Heart left ventricle (tissue), 16 donors: ENCODE results near the gene WIPI1. TPM values are rescaled to one million over a fixed set of nuclear protein-coding genes. Genes with fewer than 3 reads are reported as not detected.

Source experiments
- ATAC-seq, 4 donors: fragments of 200-7000 bp; cut with Tn5 transposase; one replicate each; pipeline ENCODE4 v1.9.1; 2020 to 2022; ENCODE audit warnings: moderate library complexity in 4 of 4, mild to moderate bottlenecking in 3 of 4, moderate number of reproducible peaks in 1 of 4
- DNase-seq, 5 donors: peaks; one replicate each; pipeline ENCODE4 v3.0.0-alpha.2; 2020
- H3K27ac ChIP-seq, 12 donors: fragments of 200-600 bp; sonication (generic) in 4 of 12; one replicate each; pipeline versions ENCODE4 v1.5.0 to v1.8.0; 2016 to 2022; ENCODE audit warnings: mild to moderate bottlenecking in 2 of 12
- H3K27me3 ChIP-seq, 9 donors: fragments of 200-600 bp; sonication (generic) in 2 of 9; one replicate each; pipeline versions ENCODE4 v1.5.1 to v1.8.0; 2016 to 2022; ENCODE audit warnings: mild to moderate bottlenecking in 3 of 9
- H3K36me3 ChIP-seq, 9 donors: fragments of 200-600 bp; sonication (generic) in 2 of 9; one replicate each; pipeline versions ENCODE4 v1.5.0 to v1.8.0; 2018 to 2022; ENCODE audit warnings: mild to moderate bottlenecking in 2 of 9
- H3K4me1 ChIP-seq, 12 donors: fragments of 200-600 bp; sonication (generic) in 4 of 12; one replicate each; pipeline versions ENCODE4 v1.5.0 to v1.8.0; 2016 to 2022; ENCODE audit warnings: mild to moderate bottlenecking in 3 of 12
- H3K4me3 ChIP-seq, 12 donors: fragments of 200-600 bp; sonication (generic) in 4 of 12; one replicate each; pipeline versions ENCODE4 v1.5.0 to v1.8.0; 2017 to 2022; ENCODE audit warnings: mild to moderate bottlenecking in 9 of 12, moderate library complexity in 4 of 12
- H3K9me3 ChIP-seq, 12 donors: fragments of 200-600 bp; sonication (generic) in 4 of 12; one replicate each; pipeline versions ENCODE4 v1.5.0 to v1.8.0; 2016 to 2022; ENCODE audit warnings: mild to moderate bottlenecking in 1 of 12
- POLR2A ChIP-seq, 2 donors: fragments of 450-650 bp; IDR thresholded peaks; one replicate each; pipeline ENCODE4 v1.6.1; 2017; ENCODE audit warnings: antibody characterized with exemption in 2 of 2, mild to moderate bottlenecking in 2 of 2, moderate library complexity in 2 of 2
- WGBS, 4 donors: extraction: QIAGEN DNeasy Blood & Tissue Kit in 2 of 4; methylation state at CpG; one replicate each; pipeline versions ENCODE4 v1.1.5 to v1.1.7; 2013 to 2018; 5-methylcytosine and 5-hydroxymethylcytosine counted together
- intact Hi-C, 10 donors: fragments of 100-400 bp; cut with DNase I; formaldehyde crosslinking; loops; one replicate each; pipeline versions ENCODE4 v1.11.1 to v1.14.2; 2022
- polyA plus RNA-seq, 2 donors: library from polyadenylated mRNA; stranded (reverse); fragments of 200-250 nt; gene quantifications; one replicate each; pipeline ENCODE4 v1.2.3, GENCODE V29; 2013
- total RNA-seq, 9 donors: library from RNA; depleted of rRNA in 2 of 9; stranded (reverse); fragments of >200 nt in 2 of 9; fragmentation: NEBNext Ultra II Directional in 3 of 9; extraction: Animal tissue kit (Norgen Biotek cat#: 25700) in 3 of 9; gene quantifications; one replicate each; pipeline versions ENCODE4 v1.1.0 to v1.2.4, GENCODE V29; 2016 to 2023
- TF ChIP-seq, protein P1 (sequence below), 12 donors: fragments of 200-600 bp; sonication (generic) in 4 of 12; IDR thresholded peaks; one replicate each; pipeline versions ENCODE4 v1.5.0 to v1.8.0; 2018 to 2022; ENCODE audit warnings: antibody characterized with exemption in 12 of 12, mild to moderate bottlenecking in 5 of 12
- donor health status: ischemic (EF 13 %, LVEDD 7.1; RV severe dilation, severe dysfunction).
- donor health status: healthy with polysubstance abuse.
- donor health status: DM: no; HTN: yes; CAD: no.
- donor health status: DM: no; HTN: no; CAD: no.
- donor health status: ischemic (EF 25% LVEDD 6.9; RV normal size, moderate dysfunction).
- donor health status: ischemic (EF 25% LVEDD 5.7; RV mildly dilated, moderate dysfunction).
- donor health status: healthy.
- donor health status: DM: yes; HTN: yes; CAD: no.
- donor health status: ischemic (EF 35%, LVEDD 5.7; RV mildly dilated, moderate dysfunction).
- donor health status: nonischemic (EF 11% LVEDD 7.7; RV severe dilation, severe dysfunction).
- donor health status: DM: yes; HTN: yes; CAD: no.
- donor health status: PGD.
- donor health status: ischemic (EF 29% LVEDD 5.4; RV normal size, mild dysfunction).
- donor health status: nonischemic (EF 23%, LVEDD 6.1; RV moderate dilation, normal function).

Gene WIPI1
- total and polyA plus RNA-seq, 11 donors = 57.1 to 145 (median 103) TPM

- no peak for ATAC-seq
- TF ChIP-seq POLR2A (IDR thresholded peaks at IDR 0.05) = no peak
- TF ChIP-seq, protein P1, sequence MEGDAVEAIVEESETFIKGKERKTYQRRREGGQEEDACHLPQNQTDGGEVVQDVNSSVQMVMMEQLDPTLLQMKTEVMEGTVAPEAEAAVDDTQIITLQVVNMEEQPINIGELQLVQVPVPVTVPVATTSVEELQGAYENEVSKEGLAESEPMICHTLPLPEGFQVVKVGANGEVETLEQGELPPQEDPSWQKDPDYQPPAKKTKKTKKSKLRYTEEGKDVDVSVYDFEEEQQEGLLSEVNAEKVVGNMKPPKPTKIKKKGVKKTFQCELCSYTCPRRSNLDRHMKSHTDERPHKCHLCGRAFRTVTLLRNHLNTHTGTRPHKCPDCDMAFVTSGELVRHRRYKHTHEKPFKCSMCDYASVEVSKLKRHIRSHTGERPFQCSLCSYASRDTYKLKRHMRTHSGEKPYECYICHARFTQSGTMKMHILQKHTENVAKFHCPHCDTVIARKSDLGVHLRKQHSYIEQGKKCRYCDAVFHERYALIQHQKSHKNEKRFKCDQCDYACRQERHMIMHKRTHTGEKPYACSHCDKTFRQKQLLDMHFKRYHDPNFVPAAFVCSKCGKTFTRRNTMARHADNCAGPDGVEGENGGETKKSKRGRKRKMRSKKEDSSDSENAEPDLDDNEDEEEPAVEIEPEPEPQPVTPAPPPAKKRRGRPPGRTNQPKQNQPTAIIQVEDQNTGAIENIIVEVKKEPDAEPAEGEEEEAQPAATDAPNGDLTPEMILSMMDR (IDR thresholded peaks at IDR 0.05) = no peak
- Histone ChIP-seq H3K4me1 (peaks cover 3 to 55% (median 29%) of the 10 kb centered on the region in 12 donors), H3K4me3 (no peak overlapping the region), H3K27ac (peak overlapping the region in 6 of 12 donors; percentile 16 to 79 (median 43)), H3K9me3 (no peaks in the 10 kb centered on the region), H3K27me3 (no peaks in the 10 kb centered on the region), H3K36me3 (peaks cover 0 to 98% (median 86%) of the 10 kb centered on the region in 9 donors)
- DNase-seq = no peak
- 76 to 90% (median 83%) methylated on average over 7 to 8 of the region's 8 CpGs for WGBS, 4 donors
- intact Hi-C loops = no loop called here
These were observed 11.6 kb downstream of the WIPI1 start for GRCh38 chr17:68445671-68446070.

GRCh38 chr17:68443972-68444464, 13.3 kb downstream of the WIPI1 start:
- DNase-seq (no peak), ATAC-seq (peak in 1 of 4 donors; percentile 9)
- Histone ChIP-seq H3K4me1 (peaks cover 3 to 71% (median 40%) of the 10 kb centered on the region in 12 donors), H3K4me3 (no peak overlapping the region), H3K27me3 (no peaks in the 10 kb centered on the region), H3K9me3 (no peaks in the 10 kb centered on the region), H3K27ac (peak overlapping the region; percentile 15 to 90 (median 70)), H3K36me3 (peaks cover 0 to 96% (median 82%) of the 10 kb centered on the region in 9 donors)
- WGBS, 4 donors = 66 to 70% (median 67%) methylated on average over 11 of the region's 11 CpGs
- no peak for TF ChIP-seq POLR2A (IDR thresholded peaks at IDR 0.05)
- TF ChIP-seq, protein P1 (IDR thresholded peaks at IDR 0.05) = no peak
- intact Hi-C loops = no loop called here

DNA sequence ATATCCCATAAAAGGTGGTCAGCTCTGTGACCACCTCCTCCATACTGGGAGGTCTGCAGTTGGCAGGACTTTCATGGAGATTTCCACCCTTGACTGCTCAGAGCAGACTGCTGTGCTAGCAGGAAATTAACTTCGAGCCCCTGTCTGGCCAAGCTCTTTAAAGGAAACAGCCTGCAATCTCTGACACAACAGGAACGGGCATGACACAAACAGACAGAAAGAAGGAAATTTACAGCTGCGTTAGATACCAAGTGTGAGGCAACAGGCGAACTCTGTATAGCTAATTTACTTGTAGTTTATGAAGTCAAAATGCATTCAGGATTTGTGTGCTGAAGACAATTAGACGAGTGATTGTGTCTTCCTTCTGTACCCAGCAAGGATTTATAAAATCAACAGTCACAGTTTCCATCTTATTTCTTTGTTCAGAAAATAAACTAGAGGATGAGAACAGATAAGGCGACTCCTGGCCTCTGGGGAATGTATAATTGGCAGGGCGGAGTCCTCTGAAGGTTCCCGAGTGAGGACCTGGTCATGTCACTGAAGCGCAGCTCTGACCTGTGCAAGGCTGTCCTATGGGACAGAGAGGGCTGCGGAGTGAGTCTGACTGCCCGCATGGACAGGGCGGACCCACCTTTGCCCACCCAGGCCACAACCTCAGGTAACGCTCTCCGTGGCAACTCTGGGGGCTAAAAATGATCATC, 16.1 kb downstream of the WIPI1 start:
- peak overlapping the region in 10 of 12 donors; percentile 54 to 90 (median 71) for H3K27ac ChIP-seq
- H3K27me3 ChIP-seq = no peaks in the 10 kb centered on the region
- TF ChIP-seq, protein P1 (IDR thresholded peaks at IDR 0.05) = no peak
- TF ChIP-seq POLR2A (IDR thresholded peaks at IDR 0.05) = no peak
- H3K9me3 ChIP-seq = no peaks in the 10 kb centered on the region
- DNase-seq = no peak
- WGBS, 4 donors = 56 to 63% (median 58%) methylated on average over 14 of the region's 14 CpGs
- ATAC-seq = peak in 2 of 4 donors; percentile 18 to 25
- H3K4me1 ChIP-seq = peaks cover 3 to 84% (median 55%) of the 10 kb centered on the region in 12 donors
- peaks cover 0 to 80% (median 55%) of the 10 kb centered on the region in 9 donors for H3K36me3 ChIP-seq
- H3K4me3 ChIP-seq = no peak overlapping the region
- intact Hi-C loops = no loop called here

DNA sequence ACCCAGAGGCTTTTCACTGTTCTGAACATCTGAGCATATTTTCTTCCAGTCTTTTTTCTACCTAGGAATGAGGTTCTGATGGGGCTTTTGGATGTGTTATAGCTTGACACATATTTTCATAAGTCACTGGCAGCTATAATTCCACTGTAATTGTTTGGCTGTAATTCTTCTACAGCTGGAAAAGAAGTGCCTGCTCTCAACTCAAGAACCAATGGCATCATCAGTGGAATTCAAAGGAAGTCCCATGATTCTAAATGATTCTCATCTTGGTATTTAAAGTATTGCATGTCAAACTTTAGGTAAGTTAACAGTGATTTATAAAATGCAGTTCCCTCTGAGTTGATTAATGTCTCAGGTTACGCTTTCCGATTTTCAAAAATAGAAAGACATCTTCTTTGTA, 16.8 kb downstream of the WIPI1 start:
- ATAC-seq (no peak), DNase-seq (no peak)
- Histone ChIP-seq H3K36me3 (peaks cover 0 to 80% (median 55%) of the 10 kb centered on the region in 9 donors), H3K9me3 (no peaks in the 10 kb centered on the region), H3K4me1 (peaks cover 3 to 90% (median 61%) of the 10 kb centered on the region in 12 donors), H3K27ac (peak overlapping the region in 9 of 12 donors; percentile 54 to 90 (median 68)), H3K27me3 (no peaks in the 10 kb centered on the region), H3K4me3 (no peak overlapping the region)
- 73 to 86% (median 79%) methylated on average over 2 of the region's 2 CpGs for WGBS, 4 donors
- intact Hi-C loops = no loop called here
- TF ChIP-seq, protein P1 (IDR thresholded peaks at IDR 0.05) = no peak
- no peak for TF ChIP-seq POLR2A (IDR thresholded peaks at IDR 0.05)
